Thymus (tissue), 14 donors: ENCODE results near the gene NAA35. TPM values are rescaled to one million over a fixed set of nuclear protein-coding genes. Genes with fewer than 3 reads are reported as not detected.

Experiments
- DNase-seq, 9 donors: peaks; one replicate each; pipeline ENCODE4 v3.0.0-alpha.2; 2013; ENCODE audit warnings: low spot score in 9 of 9, low read depth in 6 of 9, missing footprints in 1 of 9
- H3K27ac ChIP-seq, 2 donors: one replicate each; pipeline ENCODE4 v1.5.1; 2013; ENCODE audit warnings: control low read depth in 1 of 2, low read depth in 1 of 2, low read length in 1 of 2, mild to moderate bottlenecking in 1 of 2, moderate library complexity in 1 of 2
- H3K27me3 ChIP-seq, 2 donors: one replicate each; pipeline ENCODE4 v1.5.1; 2013; ENCODE audit warnings: low read length in 1 of 2; ENCODE audit not compliant: control insufficient read depth in 2 of 2, insufficient read depth in 1 of 2
- H3K36me3 ChIP-seq, 2 donors: one replicate each; pipeline ENCODE4 v1.5.1; 2013; ENCODE audit warnings: low read length in 1 of 2, mild to moderate bottlenecking in 1 of 2, moderate library complexity in 1 of 2; ENCODE audit not compliant: control insufficient read depth in 2 of 2, insufficient read depth in 2 of 2
- H3K4me1 ChIP-seq, 2 donors: one replicate each; pipeline ENCODE4 v1.5.1; 2013; ENCODE audit warnings: low read length in 2 of 2; ENCODE audit not compliant: control insufficient read depth in 2 of 2, insufficient read depth in 2 of 2
- H3K4me3 ChIP-seq, 2 donors: one replicate each; pipeline ENCODE4 v1.5.1; 2013; ENCODE audit warnings: low read length in 2 of 2, control low read depth in 1 of 2, mild to moderate bottlenecking in 1 of 2
- H3K9me3 ChIP-seq, 2 donors: one replicate each; pipeline ENCODE4 v1.5.1; 2013; ENCODE audit warnings: low read length in 1 of 2, mild to moderate bottlenecking in 1 of 2; ENCODE audit not compliant: control insufficient read depth in 2 of 2, insufficient read depth in 1 of 2
- WGBS: extraction: QIAGEN DNeasy Blood & Tissue Kit; methylation state at CpG from one replicate; pipeline ENCODE4 v1.1.7; 2013; 5-methylcytosine and 5-hydroxymethylcytosine counted together
- long read RNA-seq, 10 donors: transcript quantifications; one replicate each; lab custom pipeline, GENCODE V29; 2026
- polyA plus RNA-seq: library from polyadenylated mRNA; stranded (reverse); fragments of 200-250 nt; gene quantifications from one replicate; pipeline ENCODE4 v1.2.3, GENCODE V29; 2013
- total RNA-seq: library from RNA; stranded (reverse); fragments of 120-200 nt; gene quantifications from one replicate; pipeline ENCODE4 v1.2.4, GENCODE V29; 2013
- donor health status: healthy.

Gene NAA35
- total RNA-seq (15.3 TPM), polyA plus RNA-seq (13.9 TPM)
- long read RNA-seq, donor 1 = 0 reads
- long read RNA-seq, donor 2 = 0 reads
- long read RNA-seq, donor 3, partial matches to known transcripts = 0 of 1 reads
- long read RNA-seq, donor 3, other reads (novel, unspliced or antisense) = 0 of 1 reads
- long read RNA-seq, donor 4, partial matches to known transcripts = 0 of 1 reads
- long read RNA-seq, donor 4, other reads (novel, unspliced or antisense) = 0 of 1 reads
- long read RNA-seq, donor 5, partial matches to known transcripts = 29 of 66 reads
- long read RNA-seq, donor 5, other reads (novel, unspliced or antisense) = 35 of 66 reads
- long read RNA-seq, donor 6, partial matches to known transcripts = 10 of 40 reads
- long read RNA-seq, donor 6, other reads (novel, unspliced or antisense) = 30 of 40 reads
- long read RNA-seq, donor 7, partial matches to known transcripts = 0 of 1 reads
- long read RNA-seq, donor 7, other reads (novel, unspliced or antisense) = 0 of 1 reads
- long read RNA-seq, donor 8, partial matches to known transcripts = 0 of 9 reads
- long read RNA-seq, donor 8, other reads (novel, unspliced or antisense) = 9 of 9 reads
- long read RNA-seq, donor 9, partial matches to known transcripts = 0 of 16 reads
- long read RNA-seq, donor 9, other reads (novel, unspliced or antisense) = 13 of 16 reads
- long read RNA-seq, donor 10, partial matches to known transcripts = 5 of 31 reads
- long read RNA-seq, donor 10, other reads (novel, unspliced or antisense) = 26 of 31 reads

GRCh38 chr9:85940832-85941621, at the start of gene NAA35:
Gene NAA35, plus strand, starts transcription at chr9:85941146. Its CDS starts 1,014 bp downstream, at chr9:85942160.
- peaks cover 0 to 3% of the 10 kb centered on the region in 2 donors for H3K9me3 ChIP-seq
- WGBS = under 1% methylated on average over 93 of the region's 93 CpGs
- no peaks in the 10 kb centered on the region for H3K27me3 ChIP-seq
- peaks cover 9 to 15% of the 10 kb centered on the region in 2 donors for H3K4me1 ChIP-seq
- H3K27ac ChIP-seq = peak within 1 kb of the TSS; percentile 89 to 95
- H3K36me3 ChIP-seq = peaks cover under 1 to 24% of the 10 kb centered on the region in 2 donors
- H3K4me3 ChIP-seq = peak within 1 kb of the TSS; percentile 79 to 94
- peak; percentile 97 to 100 (median 99) for DNase-seq

GRCh38 chr9:85892401-85892800, 48.5 kb upstream of the NAA35 start:
- Histone ChIP-seq H3K36me3 (no peaks in the 10 kb centered on the region), H3K27ac (no peak overlapping the region), H3K27me3 (no peaks in the 10 kb centered on the region), H3K4me1 (no peaks in the 10 kb centered on the region), H3K4me3 (no peak overlapping the region), H3K9me3 (no peaks in the 10 kb centered on the region)
- DNase-seq = no peak
- WGBS = 60% methylated on average over 1 of the region's 1 CpG

- H3K36me3 ChIP-seq = no peaks in the 10 kb centered on the region
- WGBS = 96% methylated on average over 2 of the region's 2 CpGs
- no peaks in the 10 kb centered on the region for H3K9me3 ChIP-seq
- DNase-seq = no peak
- no peak overlapping the region for H3K27ac ChIP-seq
- no peaks in the 10 kb centered on the region for H3K27me3 ChIP-seq
- H3K4me3 ChIP-seq = no peak overlapping the region
- no peaks in the 10 kb centered on the region for H3K4me1 ChIP-seq
Observed at GRCh38 chr9:85895685-85896084, 45.3 kb upstream of the NAA35 start.

GRCh38 chr9:85897848-85898247, 43.1 kb upstream of the NAA35 start:
- DNase-seq = no peak
- no peaks in the 10 kb centered on the region for H3K27me3 ChIP-seq
- no peak overlapping the region for H3K4me3 ChIP-seq
- H3K4me1 ChIP-seq = no peaks in the 10 kb centered on the region
- WGBS = 51% methylated on average over 4 of the region's 4 CpGs
- H3K9me3 ChIP-seq = no peaks in the 10 kb centered on the region
- no peak overlapping the region for H3K27ac ChIP-seq
- H3K36me3 ChIP-seq = no peaks in the 10 kb centered on the region

- no peak for DNase-seq
- no peaks in the 10 kb centered on the region for H3K36me3 ChIP-seq
- H3K4me3 ChIP-seq = no peak overlapping the region
- H3K27me3 ChIP-seq = no peaks in the 10 kb centered on the region
- WGBS = 92% methylated on average over 6 of the region's 6 CpGs
- no peaks in the 10 kb centered on the region for H3K4me1 ChIP-seq
- H3K27ac ChIP-seq = no peak overlapping the region
- H3K9me3 ChIP-seq = no peaks in the 10 kb centered on the region
Observed at GRCh38 chr9:85898332-85898731, 42.6 kb upstream of the NAA35 start.

- DNase-seq = no peak
- Histone ChIP-seq H3K27ac (no peak overlapping the region), H3K4me3 (no peak overlapping the region), H3K27me3 (no peaks in the 10 kb centered on the region), H3K36me3 (no peaks in the 10 kb centered on the region), H3K9me3 (no peaks in the 10 kb centered on the region), H3K4me1 (no peaks in the 10 kb centered on the region)
- WGBS = 98% methylated on average over 16 of the region's 16 CpGs
Observed at GRCh38 chr9:85899388-85899787, 41.6 kb upstream of the NAA35 start.

GRCh38 chr9:85900504-85901201, 40.3 kb upstream of the NAA35 start:
- H3K4me3 ChIP-seq = no peak overlapping the region
- WGBS = 58% methylated on average over 9 of the region's 9 CpGs
- no peaks in the 10 kb centered on the region for H3K4me1 ChIP-seq
- no peak overlapping the region for H3K27ac ChIP-seq
- peak in 6 of 9 donors; percentile 15 to 35 (median 25) for DNase-seq
- no peaks in the 10 kb centered on the region for H3K9me3 ChIP-seq
- H3K36me3 ChIP-seq = no peaks in the 10 kb centered on the region
- no peaks in the 10 kb centered on the region for H3K27me3 ChIP-seq

- Histone ChIP-seq H3K27me3 (no peaks in the 10 kb centered on the region), H3K4me1 (no peaks in the 10 kb centered on the region), H3K4me3 (no peak overlapping the region), H3K27ac (no peak overlapping the region), H3K9me3 (no peaks in the 10 kb centered on the region), H3K36me3 (no peaks in the 10 kb centered on the region)
- DNase-seq = no peak
- WGBS = 99% methylated on average over 2 of the region's 2 CpGs
Observed at GRCh38 chr9:85904975-85905374, 36.0 kb upstream of the NAA35 start.
